ENCODE measurements around the gene NEURL1B.

The NEURL1B gene

DNA sequence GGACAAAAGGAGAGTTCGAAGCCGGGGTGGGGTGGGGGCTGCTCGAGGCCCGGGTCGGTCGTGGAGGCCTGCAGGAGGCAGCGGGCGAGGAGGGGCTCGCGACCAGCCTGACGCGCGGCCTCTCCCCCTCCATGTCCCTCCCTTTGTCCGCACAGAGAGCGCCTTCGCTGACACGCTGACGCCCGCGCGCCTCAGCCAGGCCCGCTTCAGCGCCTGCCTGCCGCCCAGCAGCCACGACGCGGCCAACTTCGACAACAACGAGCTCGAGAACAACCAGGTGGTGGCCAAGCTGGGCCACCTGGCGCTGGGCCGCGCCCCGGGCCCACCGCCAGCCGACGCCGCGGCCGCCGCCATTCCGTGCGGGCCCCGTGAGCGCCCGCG is 42.2 kb downstream of the NEURL1B start:
- Mint-ChIP-seq H3K27me3 (peaks cover 5% of the 10 kb centered on the region), H3K4me1 (ENCODE audit: low read depth) (peaks cover 12% of the 10 kb centered on the region), H3K9me3 (no peaks in the 10 kb centered on the region), H3K4me3 (peak overlapping the region; percentile 52), H3K36me3 (ENCODE audit: low read depth) (no peaks in the 10 kb centered on the region), H3K27ac (peak overlapping the region; percentile 12)

DNA sequence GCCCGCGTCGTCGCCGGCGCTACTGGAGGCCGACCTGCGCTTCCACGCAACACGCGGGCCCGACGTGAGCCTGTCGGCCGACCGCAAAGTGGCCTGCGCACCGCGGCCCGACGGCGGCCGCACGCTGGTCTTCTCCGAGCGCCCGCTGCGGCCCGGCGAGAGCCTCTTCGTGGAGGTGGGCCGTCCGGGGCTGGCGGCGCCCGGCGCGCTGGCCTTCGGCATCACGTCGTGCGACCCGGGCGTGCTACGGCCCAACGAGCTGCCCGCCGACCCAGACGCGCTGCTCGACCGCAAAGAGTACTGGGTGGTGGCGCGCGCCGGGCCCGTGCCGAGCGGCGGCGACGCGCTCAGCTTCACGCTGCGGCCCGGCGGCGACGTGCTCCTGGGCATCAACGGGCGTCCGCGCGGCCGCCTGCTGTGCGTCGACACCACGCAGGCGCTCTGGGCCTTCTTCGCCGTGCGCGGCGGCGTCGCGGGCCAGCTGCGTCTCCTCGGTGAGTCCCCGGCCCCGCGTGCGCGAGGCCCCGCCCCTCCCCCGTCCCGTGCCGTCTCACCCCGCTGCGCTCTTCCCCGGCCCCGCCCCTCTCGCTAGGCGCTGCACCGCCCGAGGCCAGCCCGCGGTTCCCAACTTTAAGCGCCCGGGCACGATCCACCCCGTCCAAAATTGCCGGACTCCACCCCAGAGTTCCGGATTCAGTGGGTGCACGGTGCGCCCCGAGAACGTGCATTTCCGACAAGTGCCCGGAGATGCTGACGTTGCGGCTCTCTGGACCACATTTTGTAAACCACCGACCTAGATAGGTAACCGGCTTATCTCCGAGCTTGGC is 42.8 kb downstream of the NEURL1B start:
- peaks cover 5% of the 10 kb centered on the region for H3K27me3 Mint-ChIP-seq
- peak overlapping the region; percentile 35 for H3K4me3 Mint-ChIP-seq
- H3K36me3 Mint-ChIP-seq (ENCODE audit: low read depth): no peaks in the 10 kb centered on the region
- H3K9me3 Mint-ChIP-seq: no peaks in the 10 kb centered on the region
- peaks cover 18% of the 10 kb centered on the region for H3K4me1 Mint-ChIP-seq (ENCODE audit: low read depth)
- H3K27ac Mint-ChIP-seq: no peak overlapping the region

DNA sequence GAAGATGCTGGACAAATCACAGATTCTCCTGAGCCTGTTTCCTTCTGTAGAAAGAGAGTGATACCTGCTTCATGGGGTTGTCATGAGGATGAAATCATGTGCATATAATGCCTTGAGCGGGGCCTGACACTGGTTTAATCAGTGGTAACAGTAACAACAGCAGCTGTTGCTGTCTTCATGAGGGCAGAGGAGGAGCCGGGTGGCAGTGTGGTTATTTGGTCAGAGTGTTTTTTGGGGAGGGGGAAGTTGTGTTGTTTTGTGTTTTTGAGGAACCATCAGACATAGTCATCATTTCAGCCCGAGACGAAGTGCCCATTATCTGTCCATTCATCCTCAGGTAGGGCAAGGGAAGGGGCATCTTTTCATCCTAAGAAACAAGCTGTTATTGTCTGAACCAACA is 44.0 kb downstream of the NEURL1B start:
- H3K27me3 Mint-ChIP-seq: peaks cover 5% of the 10 kb centered on the region
- H3K4me1 Mint-ChIP-seq (ENCODE audit: low read depth): peaks cover 23% of the 10 kb centered on the region
- H3K9me3 Mint-ChIP-seq: no peaks in the 10 kb centered on the region
- no peak overlapping the region for H3K27ac Mint-ChIP-seq
- no peaks in the 10 kb centered on the region for H3K36me3 Mint-ChIP-seq (ENCODE audit: low read depth)
- H3K4me3 Mint-ChIP-seq: no peak overlapping the region

DNA sequence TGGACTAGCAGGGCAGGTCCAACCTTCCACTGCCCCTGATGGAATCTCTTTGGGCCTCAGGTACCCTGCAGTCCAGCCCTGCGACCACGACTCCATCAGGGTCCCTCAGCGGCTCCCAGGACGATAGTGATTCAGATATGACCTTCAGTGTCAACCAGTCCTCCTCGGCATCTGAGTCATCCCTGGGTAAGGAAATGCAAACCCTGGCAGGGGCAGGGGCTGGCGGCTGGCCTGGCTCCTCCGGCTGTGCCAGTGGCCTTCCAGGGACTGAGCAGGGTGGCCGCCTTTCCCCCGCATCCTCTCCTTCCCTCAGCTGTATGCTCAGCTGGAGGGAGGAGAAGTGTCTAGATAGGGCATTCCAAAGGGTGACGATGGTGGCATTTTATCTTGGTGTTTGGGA is 45.0 kb downstream of the NEURL1B start:
- H3K27ac Mint-ChIP-seq: no peak overlapping the region
- no peaks in the 10 kb centered on the region for H3K9me3 Mint-ChIP-seq
- H3K27me3 Mint-ChIP-seq: peaks cover 5% of the 10 kb centered on the region
- peaks cover 23% of the 10 kb centered on the region for H3K4me1 Mint-ChIP-seq (ENCODE audit: low read depth)
- no peaks in the 10 kb centered on the region for H3K36me3 Mint-ChIP-seq (ENCODE audit: low read depth)
- H3K4me3 Mint-ChIP-seq: no peak overlapping the region

DNA sequence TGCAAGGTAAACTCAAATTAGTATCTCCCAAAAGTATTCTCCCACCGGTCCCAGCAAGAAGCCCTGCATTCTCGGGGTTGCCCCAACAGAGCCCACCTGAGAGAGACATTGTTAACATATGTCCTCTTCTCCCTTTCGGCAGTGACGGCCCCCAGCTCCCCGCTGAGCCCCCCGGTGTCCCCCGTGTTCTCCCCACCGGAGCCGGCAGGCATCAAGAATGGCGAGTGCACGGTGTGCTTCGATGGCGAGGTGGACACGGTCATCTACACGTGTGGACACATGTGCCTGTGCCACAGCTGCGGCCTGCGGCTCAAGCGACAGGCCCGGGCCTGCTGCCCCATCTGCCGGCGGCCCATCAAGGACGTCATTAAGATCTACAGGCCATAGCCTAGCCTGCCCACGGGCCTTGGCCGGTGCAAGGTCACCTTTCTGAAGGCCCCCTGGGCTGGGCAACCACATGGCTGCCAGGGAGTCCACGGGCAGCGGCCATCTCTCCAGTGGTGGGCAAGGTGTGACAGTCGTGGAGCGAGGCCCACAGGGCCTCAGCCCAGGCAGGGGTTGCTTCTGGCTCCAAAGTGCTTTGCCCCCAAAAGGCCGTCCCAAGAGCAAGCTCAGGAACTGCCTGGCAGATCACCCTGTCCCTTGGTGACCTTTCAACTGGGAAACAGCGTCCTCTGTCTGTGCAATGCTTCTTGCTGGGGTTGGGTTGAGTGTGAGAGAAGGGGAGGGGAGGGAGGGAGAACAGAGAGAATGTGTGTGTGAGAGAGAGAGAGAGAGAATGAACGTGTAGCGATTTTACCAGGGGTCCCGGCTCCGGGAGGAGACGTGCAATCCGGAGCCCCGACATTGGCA is 45.7 kb downstream of the NEURL1B start:
- Mint-ChIP-seq H3K4me3 (no peak overlapping the region), H3K27me3 (peaks cover 5% of the 10 kb centered on the region), H3K27ac (no peak overlapping the region), H3K4me1 (ENCODE audit: low read depth) (peaks cover 23% of the 10 kb centered on the region), H3K36me3 (ENCODE audit: low read depth) (no peaks in the 10 kb centered on the region), H3K9me3 (no peaks in the 10 kb centered on the region)

DNA sequence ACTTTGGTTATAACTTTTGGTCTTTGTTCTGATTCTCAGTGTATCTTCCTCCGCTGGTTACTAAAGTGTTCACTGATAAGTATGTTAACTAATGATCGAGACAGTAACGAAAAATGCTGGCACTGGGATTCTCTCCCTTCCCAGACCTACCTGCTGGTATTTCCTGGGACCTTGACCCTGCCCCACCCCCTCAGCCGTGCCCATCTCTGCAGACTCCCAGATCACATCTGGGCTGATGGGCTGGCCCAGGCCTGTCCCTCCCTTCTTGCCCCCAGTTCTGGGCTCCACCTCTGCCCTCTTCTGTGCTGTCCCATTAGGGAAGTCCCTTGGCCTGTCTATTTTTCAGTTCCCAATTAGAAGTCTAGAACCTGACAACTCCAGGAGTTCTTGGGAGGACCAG is 46.9 kb downstream of the NEURL1B start:
- Mint-ChIP-seq H3K27me3 (peaks cover 1% of the 10 kb centered on the region), H3K4me3 (no peak overlapping the region), H3K36me3 (ENCODE audit: low read depth) (no peaks in the 10 kb centered on the region), H3K4me1 (ENCODE audit: low read depth) (peaks cover 21% of the 10 kb centered on the region), H3K9me3 (no peaks in the 10 kb centered on the region), H3K27ac (peak overlapping the region; percentile 29)

DNA sequence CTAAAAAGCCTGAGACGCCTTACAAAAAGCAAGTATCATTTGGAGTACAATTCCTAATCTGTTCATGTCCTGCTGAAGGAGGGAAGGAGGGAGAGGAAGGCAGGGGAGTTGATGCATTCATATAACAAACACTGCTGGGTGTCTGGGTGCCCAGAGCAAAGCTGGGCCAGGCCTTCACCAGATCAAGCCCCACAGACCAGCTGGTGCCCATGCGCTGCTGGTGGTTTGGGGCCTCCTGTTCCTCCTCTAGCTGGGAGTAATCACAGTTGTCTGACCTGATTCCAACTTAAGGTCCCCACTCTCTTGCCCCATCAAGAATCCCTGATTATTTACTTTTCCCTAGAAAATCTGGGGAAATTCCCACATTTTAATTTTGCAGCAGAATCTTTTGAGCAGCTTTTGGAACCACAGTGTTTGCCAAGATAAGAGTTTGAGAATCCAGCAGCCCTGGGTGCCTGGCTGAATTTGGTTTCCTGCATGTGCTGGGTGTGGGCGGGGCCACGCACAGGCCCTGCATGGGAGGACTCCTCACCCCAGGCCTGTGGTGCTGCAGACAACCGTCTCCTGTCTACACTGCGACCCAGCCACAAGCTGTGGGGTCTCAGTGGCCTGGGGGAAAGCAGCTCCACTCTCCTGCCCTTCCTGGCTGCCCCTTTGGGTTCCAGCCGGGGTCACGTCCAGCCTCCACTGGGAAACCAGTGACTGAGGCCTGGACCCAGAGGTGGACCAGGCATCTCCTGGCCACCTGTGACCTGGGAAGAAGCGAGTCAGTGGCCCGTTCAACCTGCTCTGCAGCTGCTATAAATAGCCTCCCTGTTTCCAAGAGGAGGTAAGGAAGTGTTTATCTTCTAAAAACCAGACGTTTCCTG is 47.5 kb downstream of the NEURL1B start:
- H3K4me3 Mint-ChIP-seq: no peak overlapping the region
- peaks cover 20% of the 10 kb centered on the region for H3K4me1 Mint-ChIP-seq (ENCODE audit: low read depth)
- no peaks in the 10 kb centered on the region for H3K9me3 Mint-ChIP-seq
- no peaks in the 10 kb centered on the region for H3K27me3 Mint-ChIP-seq
- peak overlapping the region; percentile 29 for H3K27ac Mint-ChIP-seq
- no peaks in the 10 kb centered on the region for H3K36me3 Mint-ChIP-seq (ENCODE audit: low read depth)

DNA sequence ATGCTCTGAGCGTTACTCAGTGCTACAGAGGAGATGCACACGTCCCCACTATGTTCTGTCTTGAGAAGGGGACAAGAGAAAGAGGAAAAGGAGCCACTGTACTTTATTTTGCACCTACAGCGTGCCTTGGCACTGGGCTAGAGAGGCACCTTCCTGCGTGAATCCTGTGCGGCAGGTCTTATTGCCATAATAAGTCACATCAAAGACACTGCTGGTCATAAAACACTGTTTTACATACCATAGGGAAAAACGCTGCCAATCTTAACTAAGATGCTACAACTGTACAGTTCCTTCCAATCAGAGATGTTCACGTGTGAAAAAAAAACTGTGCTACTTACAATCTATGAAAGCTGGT is 48.1 kb downstream of the NEURL1B start:
- Mint-ChIP-seq H3K9me3 (no peaks in the 10 kb centered on the region), H3K27me3 (no peaks in the 10 kb centered on the region), H3K4me1 (ENCODE audit: low read depth) (peaks cover 19% of the 10 kb centered on the region), H3K36me3 (ENCODE audit: low read depth) (no peaks in the 10 kb centered on the region), H3K27ac (no peak overlapping the region), H3K4me3 (no peak overlapping the region)

DNA sequence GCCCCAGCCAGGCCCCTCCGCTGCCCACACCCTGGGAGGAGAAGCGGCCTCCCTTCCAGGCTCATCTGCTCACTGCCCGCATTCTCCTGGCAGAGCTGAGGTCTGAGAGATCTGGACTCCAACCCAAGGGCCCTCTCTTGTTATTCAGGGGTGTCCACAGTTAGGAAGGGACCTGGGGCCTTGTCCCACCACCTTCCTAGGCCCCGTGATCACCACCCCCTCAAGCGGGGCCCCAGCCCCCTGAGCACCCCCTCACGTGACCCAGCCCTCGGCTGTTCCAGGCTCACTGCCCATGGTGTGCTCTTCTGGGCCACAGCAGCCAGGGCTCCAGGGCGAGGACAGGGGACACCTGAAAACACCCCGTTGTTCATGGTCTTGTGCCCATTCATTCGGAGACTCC is 48.7 kb downstream of the NEURL1B start:
- Mint-ChIP-seq H3K27me3 (no peaks in the 10 kb centered on the region), H3K9me3 (no peaks in the 10 kb centered on the region), H3K36me3 (ENCODE audit: low read depth) (no peaks in the 10 kb centered on the region), H3K4me1 (ENCODE audit: low read depth) (peaks cover 15% of the 10 kb centered on the region), H3K27ac (no peak overlapping the region), H3K4me3 (no peak overlapping the region)

DNA sequence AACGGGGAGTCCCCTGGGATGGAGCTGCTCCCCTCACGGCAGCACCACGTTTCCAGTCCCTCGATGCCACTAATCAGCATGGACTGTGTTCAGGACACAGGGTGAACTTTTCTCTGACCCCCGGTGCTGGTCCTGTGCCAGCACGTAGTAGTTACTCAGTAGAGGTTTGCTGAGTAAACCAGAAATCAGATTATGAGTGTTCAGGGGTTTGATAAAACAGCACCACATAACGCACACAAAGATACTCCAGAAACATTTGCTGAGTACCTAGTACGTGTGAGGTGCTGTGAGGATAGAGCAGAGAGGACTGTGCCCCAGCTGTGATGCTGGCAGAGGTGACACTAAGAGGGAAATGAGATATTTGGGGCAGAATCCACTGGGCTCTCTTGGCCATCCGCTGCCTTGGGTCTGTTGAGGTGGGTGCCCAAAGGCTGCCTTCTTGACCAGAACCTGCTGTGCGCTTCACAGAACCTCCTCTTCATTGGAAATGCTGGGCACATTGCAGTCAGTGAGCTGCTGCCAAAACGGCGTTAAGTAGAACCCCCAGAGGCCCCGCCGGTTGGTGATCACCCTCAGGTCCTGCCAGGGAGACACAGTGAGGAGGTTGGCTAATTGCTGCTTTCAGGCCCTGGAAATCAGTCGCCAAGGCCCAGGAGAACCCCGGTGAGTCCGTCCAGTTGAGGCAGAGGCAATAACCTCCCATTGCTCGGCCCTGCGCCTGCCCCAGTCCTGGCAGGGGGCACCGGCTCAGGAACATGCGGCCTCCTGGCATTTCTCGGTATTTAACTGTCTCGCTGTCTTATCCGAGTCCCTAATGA is 49.4 kb downstream of the NEURL1B start:
- Mint-ChIP-seq H3K27me3 (no peaks in the 10 kb centered on the region), H3K36me3 (ENCODE audit: low read depth) (no peaks in the 10 kb centered on the region), H3K4me3 (no peak overlapping the region), H3K27ac (no peak overlapping the region), H3K9me3 (no peaks in the 10 kb centered on the region), H3K4me1 (ENCODE audit: low read depth) (peaks cover 15% of the 10 kb centered on the region)

DNA sequence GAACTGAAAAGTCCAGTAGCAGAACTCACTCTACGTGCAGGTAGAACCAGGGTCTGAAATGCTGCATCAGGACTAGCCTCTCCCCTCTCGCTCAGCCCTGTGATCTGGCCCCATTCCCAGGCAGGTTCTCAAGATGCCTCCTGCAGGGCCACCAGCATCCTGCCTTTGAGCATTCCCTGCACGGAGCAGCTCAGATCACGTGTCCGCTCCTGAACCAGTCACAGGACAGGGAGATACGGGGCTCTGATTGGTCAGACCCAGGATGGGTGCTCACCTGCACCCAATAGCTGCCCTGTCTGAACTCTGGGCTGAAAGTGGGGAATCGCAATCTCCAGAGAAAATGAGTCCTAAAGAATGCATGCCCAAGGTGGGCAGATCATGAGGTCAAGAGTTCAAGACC is 50.8 kb downstream of the NEURL1B start:
- Mint-ChIP-seq H3K27me3 (no peaks in the 10 kb centered on the region), H3K36me3 (ENCODE audit: low read depth) (no peaks in the 10 kb centered on the region), H3K27ac (no peak overlapping the region), H3K4me1 (ENCODE audit: low read depth) (peaks cover 16% of the 10 kb centered on the region), H3K9me3 (no peaks in the 10 kb centered on the region), H3K4me3 (no peak overlapping the region)

DNA sequence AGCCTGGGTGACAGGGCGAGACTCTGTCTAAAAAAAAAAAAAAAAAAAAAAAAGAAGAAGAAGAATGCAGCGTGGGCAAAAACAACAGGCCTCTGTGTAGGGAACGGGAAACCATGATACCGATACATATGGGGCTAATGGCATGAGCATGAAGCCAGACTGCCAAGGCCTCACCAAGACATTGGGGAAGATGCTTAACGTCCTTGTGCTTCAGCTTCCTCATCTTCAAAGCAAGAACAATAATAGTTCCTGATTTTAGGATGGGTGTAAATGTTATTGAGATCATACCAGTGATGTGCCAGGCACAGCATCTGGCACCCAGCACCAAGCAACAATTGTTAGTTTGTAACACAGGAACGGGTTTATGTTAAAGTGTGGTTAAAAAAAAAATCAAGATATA is 51.4 kb downstream of the NEURL1B start:
- H3K4me1 Mint-ChIP-seq (ENCODE audit: low read depth): peaks cover 22% of the 10 kb centered on the region
- no peak overlapping the region for H3K27ac Mint-ChIP-seq
- no peaks in the 10 kb centered on the region for H3K27me3 Mint-ChIP-seq
- no peak overlapping the region for H3K4me3 Mint-ChIP-seq
- H3K9me3 Mint-ChIP-seq: no peaks in the 10 kb centered on the region
- H3K36me3 Mint-ChIP-seq (ENCODE audit: low read depth): no peaks in the 10 kb centered on the region

DNA sequence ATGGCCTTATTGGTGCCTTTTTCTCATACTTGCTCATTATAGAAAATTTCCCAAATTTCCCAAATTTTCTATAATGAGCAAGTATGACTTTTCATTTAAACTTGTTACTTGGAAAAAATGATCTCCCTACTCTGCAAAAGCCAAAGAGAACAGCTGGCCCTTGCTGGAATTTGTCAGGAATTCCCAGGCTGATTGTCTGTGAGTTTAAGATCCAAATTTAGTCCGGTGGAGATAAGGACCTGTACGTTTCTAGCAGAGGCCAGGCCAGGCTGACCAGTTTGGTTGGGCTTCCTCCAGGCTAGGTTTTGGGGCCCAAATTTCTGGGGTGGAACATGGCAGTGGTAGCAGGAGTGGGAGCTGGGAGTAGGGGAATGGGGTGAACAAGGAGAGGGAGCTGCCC is 51.9 kb downstream of the NEURL1B start:
- Mint-ChIP-seq H3K9me3 (no peaks in the 10 kb centered on the region), H3K27me3 (no peaks in the 10 kb centered on the region), H3K27ac (no peak overlapping the region), H3K4me1 (ENCODE audit: low read depth) (peaks cover 26% of the 10 kb centered on the region), H3K36me3 (ENCODE audit: low read depth) (no peaks in the 10 kb centered on the region), H3K4me3 (no peak overlapping the region)

DNA sequence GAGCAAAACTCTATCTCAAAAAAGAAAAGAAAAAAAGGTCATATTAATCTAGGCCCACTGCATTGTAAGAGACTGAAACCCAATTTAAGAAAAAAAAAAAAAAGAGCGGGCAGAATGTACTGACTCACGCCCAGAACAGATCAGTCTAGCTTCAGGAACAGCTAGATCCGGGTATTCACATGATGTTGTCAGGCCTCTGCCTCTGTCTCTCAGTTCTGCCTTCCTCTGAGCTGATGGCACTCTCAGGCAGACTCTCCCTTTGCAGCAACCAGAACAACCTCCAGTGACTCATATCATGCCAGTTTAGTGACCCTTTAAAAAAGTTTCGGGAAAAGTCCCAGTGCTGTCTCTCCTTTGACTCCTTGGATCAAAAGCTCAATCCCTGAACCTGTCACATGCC is 53.0 kb downstream of the NEURL1B start:
- Mint-ChIP-seq H3K27me3 (no peaks in the 10 kb centered on the region), H3K4me3 (no peak overlapping the region), H3K27ac (no peak overlapping the region), H3K4me1 (ENCODE audit: low read depth) (peaks cover 15% of the 10 kb centered on the region), H3K9me3 (no peaks in the 10 kb centered on the region), H3K36me3 (ENCODE audit: low read depth) (no peaks in the 10 kb centered on the region)
